ACC112 (cell line): ENCODE measurements around the gene NR2F6.
"Not testable (repeated sequence)": the region's sequence is repeated elsewhere in the genome, so short reads cannot be mapped to it uniquely, and the experiment has no call there.

Source experiments
- H2AFZ ChIP-seq: fragments of 200-600 bp; sonication (generic); one replicate; pipeline ENCODE4 v1.6.0; 2017; ENCODE audit warnings: antibody characterized with exemption, low read length; ENCODE audit not compliant: unreplicated experiment
- H3K27ac ChIP-seq: fragments of 200-600 bp; sonication (generic); 2 replicates; pipeline ENCODE4 v1.5.1; 2014; ENCODE audit warnings: low read depth, mild to moderate bottlenecking, antibody characterized with exemption, low read length, moderate library complexity
- H3K27me3 ChIP-seq: fragments of 200-600 bp; sonication (generic); 2 replicates; pipeline ENCODE4 v1.6.1; 2014; ENCODE audit warnings: mild to moderate bottlenecking, antibody characterized with exemption, low read length, moderate library complexity, mixed read lengths; ENCODE audit not compliant: insufficient read depth
- H3K36me3 ChIP-seq: fragments of 200-600 bp; sonication (generic); 2 replicates; pipeline ENCODE4 v1.6.1; 2016; ENCODE audit warnings: mild to moderate bottlenecking, antibody characterized with exemption, low read length, moderate library complexity, mixed read lengths; ENCODE audit not compliant: insufficient read depth
- H3K4me1 ChIP-seq: fragments of 200-600 bp; sonication (generic); one replicate; pipeline ENCODE4 v1.6.1; 2016; ENCODE audit warnings: low read length, mixed read lengths; ENCODE audit not compliant: insufficient read depth, unreplicated experiment, control insufficient read depth
- H3K4me3 ChIP-seq: fragments of 200-600 bp; sonication (generic); 2 replicates; pipeline ENCODE4 v1.5.1; 2014; ENCODE audit warnings: mild to moderate bottlenecking, low read depth, low read length
- H3K79me2 ChIP-seq: fragments of 200-600 bp; sonication (generic); one replicate; pipeline ENCODE4 v1.6.0; 2016; ENCODE audit warnings: low read length; ENCODE audit not compliant: control insufficient read depth, unreplicated experiment, insufficient read depth

NR2F6 gene

GRCh38 chr19:17191736-17192135 is 54.0 kb downstream of the NR2F6 start:
- H3K4me3 ChIP-seq, H3K27ac ChIP-seq, H3K36me3 ChIP-seq: not testable (repeated sequence)

GRCh38 chr19:17185590-17185989 is 60.1 kb downstream of the NR2F6 start:
- no peak overlapping the region for H3K4me3 ChIP-seq
- H3K27me3 ChIP-seq = no peaks in the 10 kb centered on the region
- no peaks in the 10 kb centered on the region for H3K4me1 ChIP-seq
- H2AFZ ChIP-seq = no peak overlapping the region
- H3K79me2 ChIP-seq = no peaks in the 10 kb centered on the region
- H3K36me3 ChIP-seq = no peaks in the 10 kb centered on the region
- H3K27ac ChIP-seq = no peak overlapping the region

More at GRCh38 chr19:17191736-17192135, 54.0 kb downstream of the NR2F6 start:
- not testable (repeated sequence) for H2AFZ ChIP-seq, H3K79me2 ChIP-seq, H3K27me3 ChIP-seq, H3K4me1 ChIP-seq

GRCh38 chr19:17184371-17184841 is 61.3 kb downstream of the NR2F6 start:
- Histone ChIP-seq H3K36me3 (no peaks in the 10 kb centered on the region), H3K79me2 (no peaks in the 10 kb centered on the region), H3K4me3 (no peak overlapping the region), H3K27me3 (no peaks in the 10 kb centered on the region), H3K27ac (no peak overlapping the region), H3K4me1 (no peaks in the 10 kb centered on the region), H2AFZ (no peak overlapping the region)

GRCh38 chr19:17183858-17184321 is 61.8 kb downstream of the NR2F6 start:
- Histone ChIP-seq H3K27me3 (no peaks in the 10 kb centered on the region), H3K27ac (no peak overlapping the region), H3K36me3 (no peaks in the 10 kb centered on the region), H3K4me1 (no peaks in the 10 kb centered on the region), H3K79me2 (no peaks in the 10 kb centered on the region), H3K4me3 (no peak overlapping the region), H2AFZ (no peak overlapping the region)

GRCh38 chr19:17183271-17183761 is 62.4 kb downstream of the NR2F6 start:
- H3K4me1 ChIP-seq = no peaks in the 10 kb centered on the region
- H3K36me3 ChIP-seq = no peaks in the 10 kb centered on the region
- H2AFZ ChIP-seq = no peak overlapping the region
- no peak overlapping the region for H3K4me3 ChIP-seq
- no peaks in the 10 kb centered on the region for H3K27me3 ChIP-seq
- H3K79me2 ChIP-seq = no peaks in the 10 kb centered on the region
- no peak overlapping the region for H3K27ac ChIP-seq
